ENCODE measurements around the gene FURIN.
"Not testable (repeated sequence)": the region's sequence is repeated elsewhere in the genome, so short reads cannot be mapped to it uniquely, and the experiment has no call there.

FURIN gene

DNA sequence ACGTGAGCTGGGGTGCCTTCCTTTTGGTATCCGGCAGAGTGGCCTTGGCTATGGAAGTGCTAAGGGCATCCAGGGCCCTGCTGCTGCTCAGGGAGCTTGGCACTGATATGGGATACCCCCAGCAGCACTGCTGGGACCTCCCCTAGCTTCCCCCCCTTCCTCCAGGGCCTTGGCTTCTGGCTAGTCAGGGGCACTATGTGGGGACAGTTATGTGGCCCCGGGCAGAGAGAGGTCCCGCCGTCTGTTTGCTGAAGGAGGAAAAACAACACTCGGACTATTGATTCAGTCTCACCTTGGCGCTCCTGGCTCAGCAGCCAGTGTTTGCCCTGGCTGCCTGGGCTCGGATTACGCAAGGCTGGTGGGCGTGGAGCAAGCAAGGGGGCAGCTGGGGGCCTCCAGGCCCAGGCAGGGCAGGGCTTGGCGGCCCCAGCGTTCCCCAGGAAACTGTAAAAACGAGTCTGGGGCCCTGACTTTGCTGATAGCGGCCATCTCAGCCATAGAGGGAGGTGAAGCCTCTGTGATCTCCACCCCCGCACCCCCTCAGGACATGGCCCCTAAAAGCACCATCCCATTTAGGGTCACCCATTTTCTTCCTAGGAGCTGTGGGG, 5.7 kb downstream of the FURIN start:
- no peak for DNase-seq (ENCODE audit: low read depth in 1 of 2, low spot score in 1 of 2)
- no peak overlapping the region for H3K27ac ChIP-seq (replicated peaks)
- TF ChIP-seq POLR2AphosphoS5 (IDR thresholded peaks at IDR 0.05; ENCODE audit: low read depth): no peak
- TF ChIP-seq, protein P1, sequence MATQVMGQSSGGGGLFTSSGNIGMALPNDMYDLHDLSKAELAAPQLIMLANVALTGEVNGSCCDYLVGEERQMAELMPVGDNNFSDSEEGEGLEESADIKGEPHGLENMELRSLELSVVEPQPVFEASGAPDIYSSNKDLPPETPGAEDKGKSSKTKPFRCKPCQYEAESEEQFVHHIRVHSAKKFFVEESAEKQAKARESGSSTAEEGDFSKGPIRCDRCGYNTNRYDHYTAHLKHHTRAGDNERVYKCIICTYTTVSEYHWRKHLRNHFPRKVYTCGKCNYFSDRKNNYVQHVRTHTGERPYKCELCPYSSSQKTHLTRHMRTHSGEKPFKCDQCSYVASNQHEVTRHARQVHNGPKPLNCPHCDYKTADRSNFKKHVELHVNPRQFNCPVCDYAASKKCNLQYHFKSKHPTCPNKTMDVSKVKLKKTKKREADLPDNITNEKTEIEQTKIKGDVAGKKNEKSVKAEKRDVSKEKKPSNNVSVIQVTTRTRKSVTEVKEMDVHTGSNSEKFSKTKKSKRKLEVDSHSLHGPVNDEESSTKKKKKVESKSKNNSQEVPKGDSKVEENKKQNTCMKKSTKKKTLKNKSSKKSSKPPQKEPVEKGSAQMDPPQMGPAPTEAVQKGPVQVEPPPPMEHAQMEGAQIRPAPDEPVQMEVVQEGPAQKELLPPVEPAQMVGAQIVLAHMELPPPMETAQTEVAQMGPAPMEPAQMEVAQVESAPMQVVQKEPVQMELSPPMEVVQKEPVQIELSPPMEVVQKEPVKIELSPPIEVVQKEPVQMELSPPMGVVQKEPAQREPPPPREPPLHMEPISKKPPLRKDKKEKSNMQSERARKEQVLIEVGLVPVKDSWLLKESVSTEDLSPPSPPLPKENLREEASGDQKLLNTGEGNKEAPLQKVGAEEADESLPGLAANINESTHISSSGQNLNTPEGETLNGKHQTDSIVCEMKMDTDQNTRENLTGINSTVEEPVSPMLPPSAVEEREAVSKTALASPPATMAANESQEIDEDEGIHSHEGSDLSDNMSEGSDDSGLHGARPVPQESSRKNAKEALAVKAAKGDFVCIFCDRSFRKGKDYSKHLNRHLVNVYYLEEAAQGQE (IDR thresholded peaks at IDR 0.05; ENCODE audit: insufficient replicate concordance, low read depth): no peak
- TF ChIP-seq GABPA (IDR thresholded peaks at IDR 0.05; ENCODE audit: low read depth): no peak
- TF ChIP-seq, protein P2, sequence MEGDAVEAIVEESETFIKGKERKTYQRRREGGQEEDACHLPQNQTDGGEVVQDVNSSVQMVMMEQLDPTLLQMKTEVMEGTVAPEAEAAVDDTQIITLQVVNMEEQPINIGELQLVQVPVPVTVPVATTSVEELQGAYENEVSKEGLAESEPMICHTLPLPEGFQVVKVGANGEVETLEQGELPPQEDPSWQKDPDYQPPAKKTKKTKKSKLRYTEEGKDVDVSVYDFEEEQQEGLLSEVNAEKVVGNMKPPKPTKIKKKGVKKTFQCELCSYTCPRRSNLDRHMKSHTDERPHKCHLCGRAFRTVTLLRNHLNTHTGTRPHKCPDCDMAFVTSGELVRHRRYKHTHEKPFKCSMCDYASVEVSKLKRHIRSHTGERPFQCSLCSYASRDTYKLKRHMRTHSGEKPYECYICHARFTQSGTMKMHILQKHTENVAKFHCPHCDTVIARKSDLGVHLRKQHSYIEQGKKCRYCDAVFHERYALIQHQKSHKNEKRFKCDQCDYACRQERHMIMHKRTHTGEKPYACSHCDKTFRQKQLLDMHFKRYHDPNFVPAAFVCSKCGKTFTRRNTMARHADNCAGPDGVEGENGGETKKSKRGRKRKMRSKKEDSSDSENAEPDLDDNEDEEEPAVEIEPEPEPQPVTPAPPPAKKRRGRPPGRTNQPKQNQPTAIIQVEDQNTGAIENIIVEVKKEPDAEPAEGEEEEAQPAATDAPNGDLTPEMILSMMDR (IDR thresholded peaks at IDR 0.05; ENCODE audit: insufficient read depth, low read length): no peak
- TF ChIP-seq SPI1 (IDR thresholded peaks at IDR 0.05; ENCODE audit: borderline replicate concordance, low read depth): no peak
- no peak overlapping the region for H3K4me3 ChIP-seq (replicated peaks; ENCODE audit: insufficient read depth, low read length)
- no peaks in the 10 kb centered on the region for H3K27me3 ChIP-seq (ENCODE audit: insufficient read depth, poor library complexity, severe bottlenecking)

DNA sequence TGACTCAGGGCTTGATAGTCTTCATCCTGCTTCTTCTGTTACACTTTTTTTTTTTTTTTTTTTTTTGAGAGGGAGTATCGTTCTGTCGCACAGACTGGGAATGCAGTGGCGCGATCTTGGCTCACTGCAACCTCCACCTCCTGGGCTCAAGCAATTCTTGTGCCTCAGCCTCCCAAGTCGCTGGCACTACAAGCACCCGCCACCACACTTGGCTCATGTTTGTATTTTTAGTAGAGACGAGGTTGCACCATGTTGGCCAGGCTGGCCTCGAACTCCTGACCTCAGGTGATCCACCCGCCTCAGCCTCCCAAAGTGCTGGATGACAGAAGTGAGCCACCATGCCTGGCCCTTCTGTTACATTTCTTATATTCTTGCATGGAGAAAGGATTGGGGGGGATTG, 6.6 kb downstream of the FURIN start:
- not testable (repeated sequence) for H3K27ac ChIP-seq (replicated peaks); DNase-seq (ENCODE audit: low read depth in 1 of 2, low spot score in 1 of 2)

DNA sequence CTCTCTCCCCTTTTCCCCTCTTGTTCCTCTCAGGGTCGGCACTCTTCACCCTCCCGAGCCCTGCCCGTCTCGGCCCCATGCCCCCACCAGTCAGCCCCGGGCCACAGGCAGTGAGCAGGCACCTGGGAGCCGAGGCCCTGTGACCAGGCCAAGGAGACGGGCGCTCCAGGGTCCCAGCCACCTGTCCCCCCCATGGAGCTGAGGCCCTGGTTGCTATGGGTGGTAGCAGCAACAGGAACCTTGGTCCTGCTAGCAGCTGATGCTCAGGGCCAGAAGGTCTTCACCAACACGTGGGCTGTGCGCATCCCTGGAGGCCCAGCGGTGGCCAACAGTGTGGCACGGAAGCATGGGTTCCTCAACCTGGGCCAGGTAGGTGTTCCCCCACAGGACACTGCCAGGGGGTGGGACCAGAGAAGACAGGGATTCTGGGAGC, 7.2 kb downstream of the FURIN start:
- H3K4me3 ChIP-seq (replicated peaks; ENCODE audit: insufficient read depth, low read length): no peak overlapping the region
- DNase-seq (ENCODE audit: low read depth in 1 of 2, low spot score in 1 of 2): no peak
- TF ChIP-seq, protein P2 (IDR thresholded peaks at IDR 0.05; ENCODE audit: insufficient read depth, low read length): no peak
- TF ChIP-seq SPI1 (IDR thresholded peaks at IDR 0.05; ENCODE audit: borderline replicate concordance, low read depth) (no peak), POLR2AphosphoS5 (IDR thresholded peaks at IDR 0.05; ENCODE audit: low read depth) (no peak), GABPA (IDR thresholded peaks at IDR 0.05; ENCODE audit: low read depth) (no peak)
- TF ChIP-seq, protein P1 (IDR thresholded peaks at IDR 0.05; ENCODE audit: insufficient replicate concordance, low read depth): no peak
- no peak overlapping the region for H3K27ac ChIP-seq (replicated peaks)
- no peaks in the 10 kb centered on the region for H3K27me3 ChIP-seq (ENCODE audit: insufficient read depth, poor library complexity, severe bottlenecking)

More for the DNA sequence above, 6.6 kb downstream of the FURIN start:
- not testable (repeated sequence) for H3K4me3 ChIP-seq (replicated peaks; ENCODE audit: insufficient read depth, low read length); H3K27me3 ChIP-seq (ENCODE audit: insufficient read depth, poor library complexity, severe bottlenecking)

DNA sequence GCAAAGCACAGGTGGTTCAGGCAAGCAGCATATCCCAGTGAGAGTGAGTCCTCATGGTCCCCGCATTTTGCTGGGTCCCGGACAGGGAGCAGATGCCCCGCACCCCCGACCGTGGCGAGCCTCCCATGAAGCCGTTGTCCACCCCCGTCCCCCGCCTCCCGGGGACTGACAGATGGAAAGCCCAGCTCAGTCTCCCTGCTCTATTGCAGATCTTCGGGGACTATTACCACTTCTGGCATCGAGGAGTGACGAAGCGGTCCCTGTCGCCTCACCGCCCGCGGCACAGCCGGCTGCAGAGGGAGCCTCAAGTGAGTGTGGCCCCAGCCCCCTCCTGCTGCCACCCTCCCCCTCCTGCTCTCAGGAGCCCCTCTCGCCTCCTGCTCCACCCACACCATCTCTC, 7.7 kb downstream of the FURIN start:
- TF ChIP-seq POLR2AphosphoS5 (IDR thresholded peaks at IDR 0.05; ENCODE audit: low read depth): no peak
- no peak for TF ChIP-seq GABPA (IDR thresholded peaks at IDR 0.05; ENCODE audit: low read depth)
- TF ChIP-seq, protein P1 (IDR thresholded peaks at IDR 0.05; ENCODE audit: insufficient replicate concordance, low read depth): no peak
- no peak for TF ChIP-seq SPI1 (IDR thresholded peaks at IDR 0.05; ENCODE audit: borderline replicate concordance, low read depth)
- TF ChIP-seq, protein P2 (IDR thresholded peaks at IDR 0.05; ENCODE audit: insufficient read depth, low read length): no peak
- Histone ChIP-seq H3K27ac (replicated peaks) (no peak overlapping the region), H3K27me3 (ENCODE audit: insufficient read depth, poor library complexity, severe bottlenecking) (no peaks in the 10 kb centered on the region), H3K4me3 (replicated peaks; ENCODE audit: insufficient read depth, low read length) (no peak overlapping the region)
- no peak for DNase-seq (ENCODE audit: low read depth in 1 of 2, low spot score in 1 of 2)

Data from HL-60 (cell line).